Endodermal cell (in vitro differentiated cells): ENCODE measurements around the gene UVRAG. TPM values are rescaled to one million over a fixed set of nuclear protein-coding genes. Genes with fewer than 3 reads are reported as not detected.

ENCODE experiments used
- DNase-seq: peaks from one replicate; pipeline ENCODE4 v3.0.0-alpha.2; 2017
- H3K27ac ChIP-seq: 2 replicates; pipeline ENCODE4 v1.5.1; 2013; ENCODE audit warnings: mild to moderate bottlenecking, low read depth, low read length, moderate library complexity
- H3K27me3 ChIP-seq: 2 replicates; pipeline ENCODE4 v1.6.1; 2013; ENCODE audit warnings: mild to moderate bottlenecking, low read length, moderate library complexity; ENCODE audit not compliant: insufficient read depth, control insufficient read depth, poor library complexity, severe bottlenecking
- H3K36me3 ChIP-seq: 2 replicates; pipeline ENCODE4 v1.7.0; 2013; ENCODE audit warnings: mild to moderate bottlenecking, low read length, moderate library complexity; ENCODE audit not compliant: control insufficient read depth, insufficient read depth
- H3K4me1 ChIP-seq: one replicate; pipeline ENCODE4 v1.7.0; 2013; ENCODE audit warnings: low read length; ENCODE audit not compliant: control insufficient read depth, insufficient read depth
- H3K4me3 ChIP-seq: 2 replicates; pipeline ENCODE4 v1.5.1; 2013; ENCODE audit warnings: mild to moderate bottlenecking, low read length, moderate library complexity
- H3K9ac ChIP-seq: 2 replicates; pipeline ENCODE4 v1.6.1; 2013; ENCODE audit warnings: mild to moderate bottlenecking, low read length, moderate library complexity; ENCODE audit not compliant: poor library complexity, severe bottlenecking; ENCODE audit errors: extremely low read depth
- H3K9me3 ChIP-seq: 2 replicates; pipeline ENCODE4 v1.6.1; 2013; ENCODE audit warnings: mild to moderate bottlenecking, low read length, moderate library complexity; ENCODE audit not compliant: control insufficient read depth
- H3K27ac Mint-ChIP-seq: 2 replicates; pipeline ENCODE4 v1.8.0; 2020; ENCODE audit warnings: mixed read lengths
- H3K27me3 Mint-ChIP-seq: 2 replicates; pipeline ENCODE4 v1.8.0; 2021; ENCODE audit warnings: mild to moderate bottlenecking, mixed read lengths; ENCODE audit not compliant: insufficient read depth
- H3K36me3 Mint-ChIP-seq: 2 replicates; pipeline ENCODE4 v1.8.0; 2020; ENCODE audit warnings: low read depth, mixed read lengths
- H3K4me1 Mint-ChIP-seq: 2 replicates; pipeline ENCODE4 v1.8.0; 2020; ENCODE audit warnings: mixed read lengths
- H3K4me3 Mint-ChIP-seq: 2 replicates; pipeline ENCODE4 v1.8.0; 2020; ENCODE audit warnings: mild to moderate bottlenecking, moderate library complexity, mixed read lengths
- H3K9me3 Mint-ChIP-seq: 2 replicates; pipeline ENCODE4 v1.8.0; 2020; ENCODE audit warnings: mild to moderate bottlenecking, mixed read lengths
- WGBS, 2 experiments: methylation state at CpG; one replicate each; pipeline versions ENCODE4 v1.1.5 to v1.1.7; 2013; ENCODE audit warnings: missing lambda C conversion rate in 2 of 2, mixed read lengths in 1 of 2; ENCODE audit not compliant: insufficient coverage in 1 of 2, insufficient read length in 1 of 2; 5-methylcytosine and 5-hydroxymethylcytosine counted together
- total RNA-seq, 2 donors: library from RNA; stranded (reverse); fragmentation: NEBNext Ultra II Directional in 1 of 2; extraction: Animal tissue kit (Norgen Biotek cat#: 25700) in 1 of 2; gene quantifications; 2 replicates in 1 of 2; 3 replicates in 1 of 2; pipeline ENCODE4 v1.2.1, GENCODE V29; 2021
- TF ChIP-seq, protein P1 (sequence below): fragments of 200-600 bp; sonication (generic); conservative IDR thresholded peaks from 2 replicates; pipeline ENCODE4 v1.5.0; 2021; ENCODE audit warnings: antibody characterized with exemption, mild to moderate bottlenecking

UVRAG gene
- total RNA-seq, 2 donors from 2014 or later: 19.7 to 34.9 TPM

DNA sequence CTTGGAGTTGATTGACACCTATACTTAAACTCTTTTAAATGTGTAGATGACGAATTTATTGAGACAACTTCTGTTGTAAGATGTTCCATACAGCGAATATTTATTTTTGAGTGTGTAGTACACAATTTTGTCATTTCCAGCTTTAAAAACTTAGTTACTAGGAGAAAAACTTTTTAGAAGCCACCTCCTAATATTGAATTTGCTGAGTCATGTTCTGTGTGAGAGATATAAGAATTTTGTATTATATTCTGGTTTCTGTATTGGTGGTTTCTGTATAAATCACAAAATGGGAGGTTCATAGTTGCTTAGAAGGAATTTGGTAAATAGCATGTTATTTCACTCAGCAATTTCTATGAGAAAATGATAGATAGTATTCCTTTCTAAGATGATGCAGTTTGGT lies 220.0 kb downstream of the UVRAG start:
- Histone ChIP-seq H3K9me3 (peaks cover 6% of the 10 kb centered on the region), H3K4me3 (no peak overlapping the region), H3K27ac (no peak overlapping the region), H3K4me1 (no peaks in the 10 kb centered on the region), H3K27me3 (no peaks in the 10 kb centered on the region), H3K36me3 (peaks cover 8% of the 10 kb centered on the region), H3K9ac (no peak overlapping the region)
- TF ChIP-seq, protein P1, sequence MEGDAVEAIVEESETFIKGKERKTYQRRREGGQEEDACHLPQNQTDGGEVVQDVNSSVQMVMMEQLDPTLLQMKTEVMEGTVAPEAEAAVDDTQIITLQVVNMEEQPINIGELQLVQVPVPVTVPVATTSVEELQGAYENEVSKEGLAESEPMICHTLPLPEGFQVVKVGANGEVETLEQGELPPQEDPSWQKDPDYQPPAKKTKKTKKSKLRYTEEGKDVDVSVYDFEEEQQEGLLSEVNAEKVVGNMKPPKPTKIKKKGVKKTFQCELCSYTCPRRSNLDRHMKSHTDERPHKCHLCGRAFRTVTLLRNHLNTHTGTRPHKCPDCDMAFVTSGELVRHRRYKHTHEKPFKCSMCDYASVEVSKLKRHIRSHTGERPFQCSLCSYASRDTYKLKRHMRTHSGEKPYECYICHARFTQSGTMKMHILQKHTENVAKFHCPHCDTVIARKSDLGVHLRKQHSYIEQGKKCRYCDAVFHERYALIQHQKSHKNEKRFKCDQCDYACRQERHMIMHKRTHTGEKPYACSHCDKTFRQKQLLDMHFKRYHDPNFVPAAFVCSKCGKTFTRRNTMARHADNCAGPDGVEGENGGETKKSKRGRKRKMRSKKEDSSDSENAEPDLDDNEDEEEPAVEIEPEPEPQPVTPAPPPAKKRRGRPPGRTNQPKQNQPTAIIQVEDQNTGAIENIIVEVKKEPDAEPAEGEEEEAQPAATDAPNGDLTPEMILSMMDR: no peak
- 100% methylated on average over 1 to 2 of the region's 2 CpGs for WGBS, 2 experiments
- H3K27ac Mint-ChIP-seq: no peak overlapping the region
- H3K4me3 Mint-ChIP-seq: no peak overlapping the region
- no peaks in the 10 kb centered on the region for H3K27me3 Mint-ChIP-seq
- no peak for DNase-seq
- H3K9me3 Mint-ChIP-seq: no peaks in the 10 kb centered on the region
- peaks cover 24% of the 10 kb centered on the region for H3K36me3 Mint-ChIP-seq
- H3K4me1 Mint-ChIP-seq: peaks cover 10% of the 10 kb centered on the region

DNA sequence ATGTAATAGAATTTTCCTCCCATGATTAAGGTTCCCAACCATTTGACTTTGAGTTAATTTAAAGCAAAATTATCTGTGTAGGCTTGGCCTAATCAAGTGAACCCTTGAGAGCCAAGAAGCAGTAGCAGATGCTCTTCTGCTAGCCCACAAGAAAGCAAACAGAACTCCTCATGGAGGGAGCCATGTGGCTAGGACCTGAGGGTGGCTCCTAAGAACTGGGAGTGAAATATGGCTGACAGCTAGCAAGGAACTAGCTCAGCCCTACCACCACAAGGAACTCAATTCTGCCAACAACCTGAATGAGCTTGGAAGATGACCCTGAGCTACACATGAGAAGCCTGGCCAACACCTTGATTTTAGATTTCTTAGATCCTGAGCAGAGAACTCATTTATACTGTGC lies 223.6 kb downstream of the UVRAG start:
- H3K36me3 ChIP-seq: peaks cover 8% of the 10 kb centered on the region
- no peak overlapping the region for H3K4me3 ChIP-seq
- no peaks in the 10 kb centered on the region for H3K27me3 ChIP-seq
- no peak overlapping the region for H3K4me3 Mint-ChIP-seq
- no peaks in the 10 kb centered on the region for H3K4me1 ChIP-seq
- H3K9me3 ChIP-seq: peaks cover 6% of the 10 kb centered on the region
- no peak for DNase-seq
- TF ChIP-seq, protein P1: no peak
- no peak overlapping the region for H3K9ac ChIP-seq
- H3K27ac Mint-ChIP-seq: no peak overlapping the region
- no peaks in the 10 kb centered on the region for H3K9me3 Mint-ChIP-seq
- no peaks in the 10 kb centered on the region for H3K4me1 Mint-ChIP-seq
- H3K27ac ChIP-seq: no peak overlapping the region
- peaks cover 33% of the 10 kb centered on the region for H3K36me3 Mint-ChIP-seq
- H3K27me3 Mint-ChIP-seq: no peaks in the 10 kb centered on the region

DNA sequence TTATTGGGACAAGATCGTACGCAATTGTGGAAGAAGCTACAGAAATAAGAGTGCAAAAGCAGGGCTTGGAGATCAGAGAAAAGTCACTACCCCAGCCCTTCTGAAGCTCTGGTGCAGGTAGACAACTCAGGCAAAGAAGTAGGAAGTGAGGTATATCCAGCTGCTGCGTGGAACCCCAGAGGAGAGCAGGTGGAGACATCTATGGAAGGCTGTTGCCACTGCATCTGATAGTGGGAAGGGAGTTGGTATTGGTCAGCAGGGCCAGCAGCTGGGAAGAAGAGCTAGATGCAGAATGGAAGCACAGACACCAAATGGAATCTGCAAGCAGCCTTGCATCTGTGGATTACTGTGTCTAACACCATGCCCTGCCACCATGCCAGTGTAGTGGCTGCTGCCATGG lies 226.2 kb downstream of the UVRAG start:
- peaks cover 3% of the 10 kb centered on the region for H3K4me1 Mint-ChIP-seq
- Histone ChIP-seq H3K9ac (no peak overlapping the region), H3K4me3 (no peak overlapping the region), H3K27me3 (no peaks in the 10 kb centered on the region), H3K36me3 (peaks cover 8% of the 10 kb centered on the region), H3K4me1 (no peaks in the 10 kb centered on the region), H3K27ac (no peak overlapping the region), H3K9me3 (peaks cover 6% of the 10 kb centered on the region)
- WGBS, 2 experiments: 87 to 93% methylated on average over 3 of the region's 3 CpGs
- no peak overlapping the region for H3K27ac Mint-ChIP-seq
- peaks cover 51% of the 10 kb centered on the region for H3K36me3 Mint-ChIP-seq
- DNase-seq: peak; percentile 59
- H3K9me3 Mint-ChIP-seq: no peaks in the 10 kb centered on the region
- TF ChIP-seq, protein P1: peak; percentile 38
- no peaks in the 10 kb centered on the region for H3K27me3 Mint-ChIP-seq
- no peak overlapping the region for H3K4me3 Mint-ChIP-seq
